HG03354 (cell line): ENCODE data around the gene OSBPL10.

ENCODE experiments used
- ATAC-seq: cut with Tn5 transposase; IDR thresholded peaks from one replicate; pipeline ENCODE4 v1.9.1; 2021; ENCODE audit warnings: mild to moderate bottlenecking; ENCODE audit not compliant: unreplicated experiment, poor library complexity, severe bottlenecking

Gene OSBPL10

DNA sequence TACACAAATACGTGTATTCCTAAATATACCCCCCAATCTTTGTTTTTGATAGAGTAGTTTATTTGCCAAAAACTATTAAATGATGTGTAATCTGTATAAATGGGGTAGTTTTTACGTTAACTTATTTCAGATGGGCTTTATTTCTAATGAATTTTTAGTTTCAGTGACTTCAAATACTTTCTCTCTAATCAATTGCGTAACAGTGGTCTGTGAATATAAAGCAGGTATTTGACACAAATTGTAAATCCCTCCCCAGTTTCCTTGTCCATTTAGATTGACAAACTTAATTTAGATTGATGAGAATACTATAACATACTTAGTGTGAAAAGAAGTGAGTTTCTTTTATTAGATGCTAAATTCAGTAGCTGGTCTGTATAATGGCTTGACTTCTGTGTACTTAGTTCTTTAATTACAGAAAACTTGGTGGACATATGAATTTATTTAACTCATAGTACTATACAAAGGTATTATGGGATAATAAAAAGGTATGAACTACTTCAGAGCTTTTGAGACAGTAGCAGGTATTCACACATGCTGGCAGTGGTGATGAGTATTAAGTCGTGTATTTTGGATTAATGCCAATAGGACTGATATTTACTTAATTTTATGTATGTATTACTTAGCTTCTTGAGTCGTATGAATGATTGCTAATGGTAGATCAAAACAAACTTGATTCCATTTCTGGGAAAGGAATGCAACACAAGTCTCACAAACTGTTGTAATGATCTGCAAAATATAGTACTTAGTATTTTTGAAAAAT is 366.7 kb downstream of the OSBPL10 start:
- ATAC-seq = no peak

DNA sequence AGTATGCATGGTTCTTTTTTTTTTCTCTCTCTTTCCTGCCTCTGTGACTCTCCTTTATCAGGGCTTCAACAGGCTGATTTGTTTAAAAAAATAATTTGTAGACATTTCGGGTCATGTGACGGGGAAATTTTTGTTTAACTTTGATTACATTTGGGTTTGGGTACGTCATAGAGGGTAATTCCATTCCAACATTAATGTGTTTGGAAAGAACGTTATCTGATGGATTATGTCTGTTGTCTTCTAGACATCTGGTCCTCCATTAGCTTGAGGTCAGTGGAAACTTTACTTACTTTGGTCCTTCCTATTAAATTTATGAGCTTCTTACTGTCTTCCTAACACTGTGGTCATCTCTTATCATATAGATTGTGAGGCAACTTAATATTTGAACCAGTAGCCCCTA is 367.4 kb downstream of the OSBPL10 start:
- ATAC-seq = no peak

DNA sequence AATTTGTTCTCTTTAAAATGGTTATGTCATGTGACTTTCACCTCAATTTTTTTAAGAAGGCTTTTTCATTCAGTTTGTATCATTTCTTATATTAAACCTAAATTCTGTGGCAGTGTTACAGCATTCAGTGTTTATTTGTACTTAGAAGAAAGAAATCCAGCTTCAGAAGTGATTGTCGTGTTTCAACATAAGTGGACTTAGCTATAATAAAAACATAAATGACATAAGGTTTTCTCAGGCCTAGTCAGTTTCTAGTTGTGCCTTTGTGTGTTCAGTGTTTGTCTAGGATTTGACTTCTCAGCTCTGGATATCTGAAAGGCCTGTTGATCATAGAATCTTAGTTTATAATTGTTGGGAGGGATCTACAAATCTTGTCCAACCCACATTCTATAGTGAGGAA is 367.9 kb downstream of the OSBPL10 start:
- ATAC-seq = no peak
